ENCODE measurements around the gene PDE11A.
"Not testable (repeated sequence)": the region's sequence is repeated elsewhere in the genome, so short reads cannot be mapped to it uniquely, and the experiment has no call there.

Gene PDE11A

GRCh38 chr2:178066890-178067669 lies 5.5 kb downstream of the PDE11A start:
- Mint-ChIP-seq H3K36me3 (ENCODE audit: insufficient read depth) (no peaks in the 10 kb centered on the region), H3K4me1 (ENCODE audit: low read depth in 2 of 2) (no peaks in the 10 kb centered on the region), H3K9me3 (no peaks in the 10 kb centered on the region), H3K4me3 (no peak overlapping the region), H3K27ac (no peak overlapping the region), H3K27me3 (peaks cover 25 to 43% of the 10 kb centered on the region in 2 donors)
- ATAC-seq (replicated peaks) (no peak), DNase-seq (no peak)

GRCh38 chr2:178066324-178066723 lies 6.3 kb downstream of the PDE11A start:
- DNase-seq, result no peak
- Mint-ChIP-seq H3K4me3 (no peak overlapping the region), H3K27ac (no peak overlapping the region), H3K27me3 (peaks cover 22 to 38% of the 10 kb centered on the region in 2 donors), H3K4me1 (ENCODE audit: low read depth in 2 of 2) (no peaks in the 10 kb centered on the region), H3K9me3 (no peaks in the 10 kb centered on the region), H3K36me3 (ENCODE audit: insufficient read depth) (no peaks in the 10 kb centered on the region)
- no peak for ATAC-seq (replicated peaks)

GRCh38 chr2:178059681-178060080 lies 12.9 kb downstream of the PDE11A start:
- Mint-ChIP-seq H3K36me3 (ENCODE audit: insufficient read depth) (no peaks in the 10 kb centered on the region), H3K27ac (no peak overlapping the region), H3K9me3 (no peaks in the 10 kb centered on the region), H3K27me3 (peaks cover 7 to 10% of the 10 kb centered on the region in 2 donors), H3K4me3 (no peak overlapping the region), H3K4me1 (ENCODE audit: low read depth in 2 of 2) (no peaks in the 10 kb centered on the region)
- DNase-seq, result no peak
- no peak for ATAC-seq (replicated peaks)

- no peak overlapping the region for H3K27ac Mint-ChIP-seq
- no peak for DNase-seq
- no peaks in the 10 kb centered on the region for H3K36me3 Mint-ChIP-seq (ENCODE audit: insufficient read depth)
- H3K27me3 Mint-ChIP-seq, result peaks cover 7 to 10% of the 10 kb centered on the region in 2 donors
- no peak overlapping the region for H3K4me3 Mint-ChIP-seq
- no peak for ATAC-seq (replicated peaks)
- H3K9me3 Mint-ChIP-seq, result no peaks in the 10 kb centered on the region
- H3K4me1 Mint-ChIP-seq (ENCODE audit: low read depth in 2 of 2), result no peaks in the 10 kb centered on the region
Observed at GRCh38 chr2:178059111-178059510, 13.5 kb downstream of the PDE11A start.

- ATAC-seq (replicated peaks), result no peak
- no peaks in the 10 kb centered on the region for H3K4me1 Mint-ChIP-seq (ENCODE audit: low read depth in 2 of 2)
Observed at GRCh38 chr2:178057179-178057680, 15.3 kb downstream of the PDE11A start.

GRCh38 chr2:178056345-178056744 lies 16.2 kb downstream of the PDE11A start:
- Mint-ChIP-seq H3K4me3 (no peak overlapping the region), H3K27ac (no peak overlapping the region), H3K36me3 (ENCODE audit: insufficient read depth) (no peaks in the 10 kb centered on the region), H3K4me1 (ENCODE audit: low read depth in 2 of 2) (no peaks in the 10 kb centered on the region), H3K9me3 (no peaks in the 10 kb centered on the region), H3K27me3 (peaks cover 0 to 9% of the 10 kb centered on the region in 2 donors)
- no peak for ATAC-seq (replicated peaks)
- no peak for DNase-seq

More at GRCh38 chr2:178057179-178057680, 15.3 kb downstream of the PDE11A start:
- Mint-ChIP-seq H3K27ac (no peak overlapping the region), H3K9me3 (no peaks in the 10 kb centered on the region), H3K4me3 (no peak overlapping the region), H3K36me3 (ENCODE audit: insufficient read depth) (no peaks in the 10 kb centered on the region), H3K27me3 (peaks cover 0 to 15% of the 10 kb centered on the region in 2 donors)
- no peak for DNase-seq

- H3K27ac Mint-ChIP-seq, result not testable (repeated sequence)
- peaks cover 28 to 49% of the 10 kb centered on the region in 2 donors for H3K27me3 Mint-ChIP-seq
Observed at GRCh38 chr2:178051257-178051656, 21.3 kb downstream of the PDE11A start.

GRCh38 chr2:178047391-178047790 lies 25.2 kb downstream of the PDE11A start:
- ATAC-seq (replicated peaks) (no peak), DNase-seq (no peak)
- H3K27ac Mint-ChIP-seq, result no peak overlapping the region
- H3K4me3 Mint-ChIP-seq, result no peak overlapping the region
- H3K9me3 Mint-ChIP-seq, result no peaks in the 10 kb centered on the region
- no peaks in the 10 kb centered on the region for H3K4me1 Mint-ChIP-seq (ENCODE audit: low read depth in 2 of 2)
- H3K36me3 Mint-ChIP-seq (ENCODE audit: insufficient read depth), result no peaks in the 10 kb centered on the region
- peaks cover 36 to 51% of the 10 kb centered on the region in 2 donors for H3K27me3 Mint-ChIP-seq

More at GRCh38 chr2:178051257-178051656, 21.3 kb downstream of the PDE11A start:
- not testable (repeated sequence) for H3K9me3 Mint-ChIP-seq; ATAC-seq (replicated peaks); H3K36me3 Mint-ChIP-seq (ENCODE audit: insufficient read depth); H3K4me3 Mint-ChIP-seq; DNase-seq; H3K4me1 Mint-ChIP-seq (ENCODE audit: low read depth in 2 of 2)

- Mint-ChIP-seq H3K36me3 (ENCODE audit: insufficient read depth) (no peaks in the 10 kb centered on the region), H3K9me3 (no peaks in the 10 kb centered on the region), H3K27me3 (peaks cover 26 to 46% of the 10 kb centered on the region in 2 donors), H3K4me3 (no peak overlapping the region), H3K4me1 (ENCODE audit: low read depth in 2 of 2) (no peaks in the 10 kb centered on the region), H3K27ac (no peak overlapping the region)
- no peak for DNase-seq
- no peak for ATAC-seq (replicated peaks)
Observed at GRCh38 chr2:178044836-178045235, 27.7 kb downstream of the PDE11A start.

- H3K4me3 Mint-ChIP-seq, result no peak overlapping the region
- ATAC-seq (replicated peaks) (no peak), DNase-seq (no peak)
- no peaks in the 10 kb centered on the region for H3K4me1 Mint-ChIP-seq (ENCODE audit: low read depth in 2 of 2)
- H3K27me3 Mint-ChIP-seq, result peaks cover 20 to 30% of the 10 kb centered on the region in 2 donors
- H3K36me3 Mint-ChIP-seq (ENCODE audit: insufficient read depth), result no peaks in the 10 kb centered on the region
- no peak overlapping the region for H3K27ac Mint-ChIP-seq
- no peaks in the 10 kb centered on the region for H3K9me3 Mint-ChIP-seq
Observed at GRCh38 chr2:178043266-178043665, 29.3 kb downstream of the PDE11A start.

GRCh38 chr2:178033583-178033982 lies 39.0 kb downstream of the PDE11A start:
- H3K27ac Mint-ChIP-seq; H3K4me1 Mint-ChIP-seq (ENCODE audit: low read depth in 2 of 2); H3K36me3 Mint-ChIP-seq (ENCODE audit: insufficient read depth); DNase-seq; ATAC-seq (replicated peaks); H3K4me3 Mint-ChIP-seq: not testable (repeated sequence)
- H3K27me3 Mint-ChIP-seq, result peaks cover 0 to 36% of the 10 kb centered on the region in 2 donors
- peaks cover 0 to 21% of the 10 kb centered on the region in 2 donors for H3K9me3 Mint-ChIP-seq

- no peaks in the 10 kb centered on the region for H3K36me3 Mint-ChIP-seq (ENCODE audit: insufficient read depth)
- no peak overlapping the region for H3K27ac Mint-ChIP-seq
- H3K4me1 Mint-ChIP-seq (ENCODE audit: low read depth in 2 of 2), result no peaks in the 10 kb centered on the region
Observed at GRCh38 chr2:178029342-178029741, 43.2 kb downstream of the PDE11A start.

GRCh38 chr2:178025551-178026185 lies 46.9 kb downstream of the PDE11A start:
- Mint-ChIP-seq H3K9me3 (no peaks in the 10 kb centered on the region), H3K27me3 (no peaks in the 10 kb centered on the region), H3K4me3 (no peak overlapping the region), H3K4me1 (ENCODE audit: low read depth in 2 of 2) (no peaks in the 10 kb centered on the region), H3K27ac (no peak overlapping the region), H3K36me3 (ENCODE audit: insufficient read depth) (no peaks in the 10 kb centered on the region)
- ATAC-seq (replicated peaks) (no peak), DNase-seq (no peak)

More at GRCh38 chr2:178029342-178029741, 43.2 kb downstream of the PDE11A start:
- ATAC-seq (replicated peaks), result no peak
- Mint-ChIP-seq H3K9me3 (peaks cover 0 to 17% of the 10 kb centered on the region in 2 donors), H3K4me3 (no peak overlapping the region), H3K27me3 (peaks cover 0 to 17% of the 10 kb centered on the region in 2 donors)
- no peak for DNase-seq

GRCh38 chr2:178018141-178018540 lies 54.4 kb downstream of the PDE11A start:
- no peak for DNase-seq
- no peaks in the 10 kb centered on the region for H3K9me3 Mint-ChIP-seq
- no peak overlapping the region for H3K4me3 Mint-ChIP-seq
- peaks cover 0 to 8% of the 10 kb centered on the region in 2 donors for H3K27me3 Mint-ChIP-seq
- H3K27ac Mint-ChIP-seq, result no peak overlapping the region
- H3K4me1 Mint-ChIP-seq (ENCODE audit: low read depth in 2 of 2), result no peaks in the 10 kb centered on the region
- no peak for ATAC-seq (replicated peaks)
- no peaks in the 10 kb centered on the region for H3K36me3 Mint-ChIP-seq (ENCODE audit: insufficient read depth)

Measured in effector memory CD8-positive, alpha-beta T cell (primary cell).